ENCODE data around the gene TPX2.

The TPX2 gene

GRCh38 chr20:31713312-31714273 is 25.5 kb upstream of the TPX2 start:
- H3K9me3 ChIP-seq (ENCODE audit: control insufficient read depth in 5 of 5, low read length in 5 of 5), result no peaks in the 10 kb centered on the region
- H3K27me3 ChIP-seq (ENCODE audit: control insufficient read depth in 5 of 5, insufficient read depth in 4 of 5, low read length in 5 of 5), result no peaks in the 10 kb centered on the region
- H3K27ac ChIP-seq (ENCODE audit: low read depth, low read length), result peak overlapping the region; percentile 60
- H3K4me3 ChIP-seq (ENCODE audit: low read depth in 1 of 5, low read length in 5 of 5), result peak overlapping the region in 4 of 5 donors; percentile 49 to 52 (median 49)
- peaks cover 16 to 92% (median 79%) of the 10 kb centered on the region in 5 donors for H3K4me1 ChIP-seq (ENCODE audit: control insufficient read depth in 5 of 5, insufficient read depth in 5 of 5, low read length in 5 of 5)
- H3K36me3 ChIP-seq (ENCODE audit: control insufficient read depth in 5 of 5, insufficient read depth in 5 of 5, low read length in 5 of 5), result peaks cover 3 to 34% (median 9%) of the 10 kb centered on the region in 5 donors
- peak overlapping the region; percentile 12 to 63 (median 49) for H3K9ac ChIP-seq (ENCODE audit: low read length in 5 of 5)

GRCh38 chr20:31715766-31716165 is 23.3 kb upstream of the TPX2 start:
- H3K9ac ChIP-seq (ENCODE audit: low read length in 5 of 5), result no peak overlapping the region
- peaks cover 17 to 96% (median 88%) of the 10 kb centered on the region in 5 donors for H3K4me1 ChIP-seq (ENCODE audit: control insufficient read depth in 5 of 5, insufficient read depth in 5 of 5, low read length in 5 of 5)
- H3K27me3 ChIP-seq (ENCODE audit: control insufficient read depth in 5 of 5, insufficient read depth in 4 of 5, low read length in 5 of 5), result no peaks in the 10 kb centered on the region
- H3K4me3 ChIP-seq (ENCODE audit: low read depth in 1 of 5, low read length in 5 of 5), result no peak overlapping the region
- H3K9me3 ChIP-seq (ENCODE audit: control insufficient read depth in 5 of 5, low read length in 5 of 5), result no peaks in the 10 kb centered on the region
- H3K36me3 ChIP-seq (ENCODE audit: control insufficient read depth in 5 of 5, insufficient read depth in 5 of 5, low read length in 5 of 5), result peaks cover 2 to 38% (median 8%) of the 10 kb centered on the region in 5 donors
- peak overlapping the region; percentile 71 for H3K27ac ChIP-seq (ENCODE audit: low read depth, low read length)

- Histone ChIP-seq H3K9me3 (ENCODE audit: control insufficient read depth in 5 of 5, low read length in 5 of 5) (no peaks in the 10 kb centered on the region), H3K4me1 (ENCODE audit: control insufficient read depth in 5 of 5, insufficient read depth in 5 of 5, low read length in 5 of 5) (peaks cover 17 to 96% (median 88%) of the 10 kb centered on the region in 5 donors), H3K9ac (ENCODE audit: low read length in 5 of 5) (peak overlapping the region in 3 of 5 donors; percentile 3 to 62 (median 23)), H3K27ac (ENCODE audit: low read depth, low read length) (peak overlapping the region; percentile 71), H3K4me3 (ENCODE audit: low read depth in 1 of 5, low read length in 5 of 5) (peak overlapping the region in 2 of 5 donors; percentile 46 to 49), H3K36me3 (ENCODE audit: control insufficient read depth in 5 of 5, insufficient read depth in 5 of 5, low read length in 5 of 5) (peaks cover 2 to 35% (median 5%) of the 10 kb centered on the region in 5 donors), H3K27me3 (ENCODE audit: control insufficient read depth in 5 of 5, insufficient read depth in 4 of 5, low read length in 5 of 5) (no peaks in the 10 kb centered on the region)
These were observed 22.7 kb upstream of the TPX2 start for GRCh38 chr20:31716351-31716750.

GRCh38 chr20:31716818-31717477 is 22.1 kb upstream of the TPX2 start:
- H3K9ac ChIP-seq (ENCODE audit: low read length in 5 of 5), result peak overlapping the region in 4 of 5 donors; percentile 3 to 62 (median 28)
- no peaks in the 10 kb centered on the region for H3K27me3 ChIP-seq (ENCODE audit: control insufficient read depth in 5 of 5, insufficient read depth in 4 of 5, low read length in 5 of 5)
- peak overlapping the region in 4 of 5 donors; percentile 26 to 49 (median 36) for H3K4me3 ChIP-seq (ENCODE audit: low read depth in 1 of 5, low read length in 5 of 5)
- peak overlapping the region; percentile 71 for H3K27ac ChIP-seq (ENCODE audit: low read depth, low read length)
- H3K4me1 ChIP-seq (ENCODE audit: control insufficient read depth in 5 of 5, insufficient read depth in 5 of 5, low read length in 5 of 5), result peaks cover 17 to 96% (median 88%) of the 10 kb centered on the region in 5 donors
- H3K9me3 ChIP-seq (ENCODE audit: control insufficient read depth in 5 of 5, low read length in 5 of 5), result no peaks in the 10 kb centered on the region
- peaks cover 2 to 38% (median 6%) of the 10 kb centered on the region in 5 donors for H3K36me3 ChIP-seq (ENCODE audit: control insufficient read depth in 5 of 5, insufficient read depth in 5 of 5, low read length in 5 of 5)

- peaks cover 11 to 94% (median 85%) of the 10 kb centered on the region in 5 donors for H3K4me1 ChIP-seq (ENCODE audit: control insufficient read depth in 5 of 5, insufficient read depth in 5 of 5, low read length in 5 of 5)
- H3K9ac ChIP-seq (ENCODE audit: low read length in 5 of 5), result peak overlapping the region in 4 of 5 donors; percentile 2 to 62 (median 13)
- peak overlapping the region in 3 of 5 donors; percentile 27 to 49 (median 46) for H3K4me3 ChIP-seq (ENCODE audit: low read depth in 1 of 5, low read length in 5 of 5)
- peak overlapping the region; percentile 71 for H3K27ac ChIP-seq (ENCODE audit: low read depth, low read length)
- no peaks in the 10 kb centered on the region for H3K9me3 ChIP-seq (ENCODE audit: control insufficient read depth in 5 of 5, low read length in 5 of 5)
- peaks cover 2 to 38% (median 6%) of the 10 kb centered on the region in 5 donors for H3K36me3 ChIP-seq (ENCODE audit: control insufficient read depth in 5 of 5, insufficient read depth in 5 of 5, low read length in 5 of 5)
- no peaks in the 10 kb centered on the region for H3K27me3 ChIP-seq (ENCODE audit: control insufficient read depth in 5 of 5, insufficient read depth in 4 of 5, low read length in 5 of 5)
These were observed 21.4 kb upstream of the TPX2 start for GRCh38 chr20:31717478-31718201.

- H3K9ac ChIP-seq (ENCODE audit: low read length in 5 of 5), result peak overlapping the region in 4 of 5 donors; percentile 25 to 99 (median 74)
- H3K27me3 ChIP-seq (ENCODE audit: control insufficient read depth in 5 of 5, insufficient read depth in 4 of 5, low read length in 5 of 5), result no peaks in the 10 kb centered on the region
- H3K4me1 ChIP-seq (ENCODE audit: control insufficient read depth in 5 of 5, insufficient read depth in 5 of 5, low read length in 5 of 5), result peaks cover 5 to 89% (median 71%) of the 10 kb centered on the region in 5 donors
- H3K9me3 ChIP-seq (ENCODE audit: control insufficient read depth in 5 of 5, low read length in 5 of 5), result no peaks in the 10 kb centered on the region
- peaks cover 2 to 37% (median 6%) of the 10 kb centered on the region in 5 donors for H3K36me3 ChIP-seq (ENCODE audit: control insufficient read depth in 5 of 5, insufficient read depth in 5 of 5, low read length in 5 of 5)
- peak overlapping the region; percentile 99 for H3K27ac ChIP-seq (ENCODE audit: low read depth, low read length)
- peak overlapping the region; percentile 73 to 95 (median 84) for H3K4me3 ChIP-seq (ENCODE audit: low read depth in 1 of 5, low read length in 5 of 5)
These were observed 20.0 kb upstream of the TPX2 start for GRCh38 chr20:31718952-31719643.

- Histone ChIP-seq H3K27me3 (ENCODE audit: control insufficient read depth in 5 of 5, insufficient read depth in 4 of 5, low read length in 5 of 5) (no peaks in the 10 kb centered on the region), H3K4me3 (ENCODE audit: low read depth in 1 of 5, low read length in 5 of 5) (peak overlapping the region; percentile 73 to 95 (median 84)), H3K27ac (ENCODE audit: low read depth, low read length) (peak overlapping the region; percentile 99), H3K36me3 (ENCODE audit: control insufficient read depth in 5 of 5, insufficient read depth in 5 of 5, low read length in 5 of 5) (peaks cover 0 to 29% (median 6%) of the 10 kb centered on the region in 5 donors), H3K9ac (ENCODE audit: low read length in 5 of 5) (peak overlapping the region; percentile 25 to 99 (median 84)), H3K9me3 (ENCODE audit: control insufficient read depth in 5 of 5, low read length in 5 of 5) (no peaks in the 10 kb centered on the region), H3K4me1 (ENCODE audit: control insufficient read depth in 5 of 5, insufficient read depth in 5 of 5, low read length in 5 of 5) (peaks cover 4 to 82% (median 64%) of the 10 kb centered on the region in 5 donors)
These were observed 19.2 kb upstream of the TPX2 start for GRCh38 chr20:31719644-31720485.

- Histone ChIP-seq H3K9me3 (ENCODE audit: control insufficient read depth in 5 of 5, low read length in 5 of 5) (no peaks in the 10 kb centered on the region), H3K36me3 (ENCODE audit: control insufficient read depth in 5 of 5, insufficient read depth in 5 of 5, low read length in 5 of 5) (peaks cover 0 to 26% (median 6%) of the 10 kb centered on the region in 5 donors), H3K27ac (ENCODE audit: low read depth, low read length) (peak overlapping the region; percentile 99), H3K27me3 (ENCODE audit: control insufficient read depth in 5 of 5, insufficient read depth in 4 of 5, low read length in 5 of 5) (no peaks in the 10 kb centered on the region), H3K4me1 (ENCODE audit: control insufficient read depth in 5 of 5, insufficient read depth in 5 of 5, low read length in 5 of 5) (peaks cover 4 to 75% (median 64%) of the 10 kb centered on the region in 5 donors), H3K9ac (ENCODE audit: low read length in 5 of 5) (peak overlapping the region; percentile 73 to 99 (median 95)), H3K4me3 (ENCODE audit: low read depth in 1 of 5, low read length in 5 of 5) (peak overlapping the region; percentile 73 to 95 (median 84))
These were observed 18.3 kb upstream of the TPX2 start for GRCh38 chr20:31720486-31721407.
